Hepatocyte (in vitro differentiated cells): ENCODE data around the gene GOLGA7B.

Source experiments
- CTCF ChIP-seq: fragments of 200-600 bp; sonication (generic); IDR thresholded peaks from 2 replicates; pipeline ENCODE4 v1.5.1; 2016; ENCODE audit warnings: antibody characterized with exemption, mild to moderate bottlenecking; ENCODE audit not compliant: poor library complexity
- EZH2 ChIP-seq: fragments of 200-600 bp; sonication (generic); IDR thresholded peaks from 2 replicates; pipeline ENCODE4 v1.6.1; 2016; ENCODE audit warnings: antibody characterized with exemption, mild to moderate bottlenecking, borderline replicate concordance
- EZH2phosphoT487 ChIP-seq: fragments of 200-600 bp; sonication (generic); IDR thresholded peaks from one replicate; pipeline ENCODE4 v1.6.1; 2018; ENCODE audit warnings: antibody characterized with exemption, mild to moderate bottlenecking, low read depth, moderate library complexity; ENCODE audit not compliant: unreplicated experiment, severe bottlenecking

- TF ChIP-seq EZH2phosphoT487 (no peak), CTCF (no peak), EZH2 (no peak)
Observed at GRCh38 chr10:97911217-97911616, 61.6 kb downstream of the GOLGA7B start.
